GM10248 (cell line): Measurements from ENCODE around the gene C6orf132.

Source experiments
- CTCF ChIA-PET: fragments of 300-600 bp; sonication (Branson Sonifier 250); formaldehyde crosslinking; extraction: SDS; loops from one replicate; lab custom pipeline; 2021; ENCODE audit warnings: antibody characterized with exemption; lab: Yijun Ruan, JAX
- POLR2A ChIA-PET: fragments of 350-650 bp; sonication (Branson Sonifier 250); formaldehyde crosslinking; extraction: SDS; loops from one replicate; lab custom pipeline; 2020; ENCODE audit warnings: antibody characterized with exemption; lab: Yijun Ruan, JAX
- DNase-seq: peaks from one replicate; pipeline ENCODE4 v3.0.0; 2012; ENCODE audit errors: extremely low spot score
- TF ChIP-seq, protein P1 (sequence below): IDR thresholded peaks from 2 replicates; pipeline ENCODE4 v1.5.1; 2012; ENCODE audit warnings: mild to moderate bottlenecking, low read depth; ENCODE audit errors: extremely low read depth, missing control alignments, control extremely low read depth

Gene C6orf132

DNA sequence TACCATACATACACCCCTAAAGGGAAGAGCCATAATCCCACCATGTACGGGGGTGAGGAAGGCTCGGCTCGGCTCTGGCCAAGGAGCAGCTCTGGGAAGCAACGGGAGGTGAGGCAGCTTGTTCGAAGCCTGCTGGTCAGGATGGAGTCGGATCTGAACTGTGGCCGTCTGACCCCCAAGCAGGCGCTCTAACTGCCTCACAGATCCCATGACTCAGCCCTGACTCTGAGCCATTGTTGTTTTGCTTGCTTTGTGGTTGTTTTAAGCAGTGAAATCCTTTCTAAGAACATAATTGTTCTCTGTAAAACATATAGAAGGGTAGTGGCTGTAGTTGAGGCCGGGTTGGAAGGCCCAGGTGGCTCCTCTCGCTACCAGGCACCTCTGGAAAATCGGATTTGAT, 10.9 kb downstream of the C6orf132 start:
- TF ChIP-seq, protein P1, sequence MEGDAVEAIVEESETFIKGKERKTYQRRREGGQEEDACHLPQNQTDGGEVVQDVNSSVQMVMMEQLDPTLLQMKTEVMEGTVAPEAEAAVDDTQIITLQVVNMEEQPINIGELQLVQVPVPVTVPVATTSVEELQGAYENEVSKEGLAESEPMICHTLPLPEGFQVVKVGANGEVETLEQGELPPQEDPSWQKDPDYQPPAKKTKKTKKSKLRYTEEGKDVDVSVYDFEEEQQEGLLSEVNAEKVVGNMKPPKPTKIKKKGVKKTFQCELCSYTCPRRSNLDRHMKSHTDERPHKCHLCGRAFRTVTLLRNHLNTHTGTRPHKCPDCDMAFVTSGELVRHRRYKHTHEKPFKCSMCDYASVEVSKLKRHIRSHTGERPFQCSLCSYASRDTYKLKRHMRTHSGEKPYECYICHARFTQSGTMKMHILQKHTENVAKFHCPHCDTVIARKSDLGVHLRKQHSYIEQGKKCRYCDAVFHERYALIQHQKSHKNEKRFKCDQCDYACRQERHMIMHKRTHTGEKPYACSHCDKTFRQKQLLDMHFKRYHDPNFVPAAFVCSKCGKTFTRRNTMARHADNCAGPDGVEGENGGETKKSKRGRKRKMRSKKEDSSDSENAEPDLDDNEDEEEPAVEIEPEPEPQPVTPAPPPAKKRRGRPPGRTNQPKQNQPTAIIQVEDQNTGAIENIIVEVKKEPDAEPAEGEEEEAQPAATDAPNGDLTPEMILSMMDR = no peak
- ChIA-PET CTCF (no interaction called here), POLR2A (no interaction called here)
- DNase-seq = no peak

DNA sequence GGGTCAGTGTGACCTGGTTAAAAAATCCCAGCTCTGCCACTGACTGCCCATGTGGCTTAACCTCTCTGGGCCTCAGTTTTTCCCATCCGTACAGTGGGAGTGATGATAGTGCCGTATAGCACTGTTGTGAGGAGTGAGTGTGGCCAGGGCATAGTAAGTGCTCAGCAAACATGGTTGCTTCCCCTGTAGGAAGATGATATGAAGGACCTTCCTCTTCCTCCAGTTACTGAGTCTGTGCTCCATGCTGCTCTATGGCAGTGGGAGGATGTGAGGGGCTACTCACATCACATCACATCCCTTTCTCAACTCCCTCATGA, 13.1 kb downstream of the C6orf132 start:
- POLR2A ChIA-PET = no interaction called here
- no peak for DNase-seq
- CTCF ChIA-PET = interaction anchor here (1.0 to 1.5 kb wide), 2 partner anchors 8 to 25 kb away, joined by 3 to 4 read pairs; no protein-coding TSS in a partner anchor
- TF ChIP-seq, protein P1 = no peak

DNA sequence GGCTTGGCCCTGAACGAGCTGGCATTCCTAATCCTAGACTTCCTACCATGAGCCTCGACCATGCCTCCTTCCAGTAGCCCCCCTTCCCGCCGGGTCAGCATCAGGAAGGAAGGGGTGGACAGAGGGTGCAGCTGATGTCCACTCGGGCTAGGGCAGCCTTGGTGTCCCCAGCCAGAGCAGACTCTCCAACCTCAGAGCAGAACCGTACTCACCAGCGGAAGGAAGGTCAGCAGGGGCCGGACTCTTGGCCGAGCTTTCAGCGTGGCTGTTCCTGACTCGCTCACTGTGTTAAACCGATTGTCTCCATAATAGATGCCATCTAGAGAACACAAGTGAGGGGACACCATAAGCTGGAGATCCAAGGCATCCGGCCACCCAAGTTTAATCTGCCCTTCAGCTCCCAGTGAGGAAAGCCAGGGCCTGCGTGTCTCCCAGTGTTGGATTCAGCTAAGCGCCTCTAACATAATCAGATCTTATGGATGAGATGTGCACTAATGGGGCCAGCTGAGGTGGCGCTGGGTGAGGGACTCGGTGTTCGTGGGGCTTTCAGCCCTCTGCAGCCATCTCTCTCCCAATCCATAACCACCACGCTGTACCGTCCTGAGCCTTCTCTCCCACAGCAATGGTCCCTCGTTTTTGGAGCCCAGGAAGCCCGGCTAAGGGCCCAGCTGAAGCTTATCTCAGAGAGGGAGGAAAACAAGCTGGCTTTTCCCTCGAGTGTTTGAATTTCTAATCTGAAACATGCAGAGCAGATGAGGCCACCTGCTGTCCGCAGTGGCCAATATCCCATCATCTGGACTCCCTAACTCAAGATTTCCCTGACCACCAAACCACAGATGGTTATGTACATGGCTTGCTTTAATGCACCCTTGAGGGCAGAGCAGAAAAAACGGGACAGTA, 13.7 kb downstream of the C6orf132 start:
- no peak for DNase-seq
- TF ChIP-seq, protein P1 = no peak
- POLR2A ChIA-PET = no interaction called here

DNA sequence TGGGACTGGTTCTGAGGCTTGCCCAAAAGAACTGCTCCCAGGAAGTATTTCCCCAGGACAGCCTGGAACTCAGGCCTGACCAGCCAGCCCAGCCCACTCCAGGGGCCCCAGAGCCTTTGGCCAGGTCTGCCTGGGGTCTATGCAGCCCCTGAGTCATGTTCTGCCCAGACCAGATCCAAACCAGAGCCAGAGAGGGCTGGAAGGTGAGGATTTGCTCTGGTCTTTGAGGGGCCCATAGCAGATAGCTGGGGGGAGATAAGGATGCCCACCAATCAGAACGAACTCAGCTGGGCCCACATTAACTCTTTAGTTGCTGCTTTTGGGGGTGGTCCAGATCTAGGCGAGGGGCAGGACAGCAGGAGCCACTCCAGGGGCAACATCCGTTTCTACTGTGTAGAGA, 16.8 kb downstream of the C6orf132 start:
- TF ChIP-seq, protein P1 = no peak
- DNase-seq = no peak
- ChIA-PET CTCF (no interaction called here), POLR2A (no interaction called here)

More for the DNA sequence above, 13.7 kb downstream of the C6orf132 start:
- CTCF ChIA-PET = interaction anchor here (1.0 to 2.3 kb wide), 3 partner anchors 9 to 25 kb away, joined by 3 to 12 read pairs (median 4); no protein-coding TSS in a partner anchor

DNA sequence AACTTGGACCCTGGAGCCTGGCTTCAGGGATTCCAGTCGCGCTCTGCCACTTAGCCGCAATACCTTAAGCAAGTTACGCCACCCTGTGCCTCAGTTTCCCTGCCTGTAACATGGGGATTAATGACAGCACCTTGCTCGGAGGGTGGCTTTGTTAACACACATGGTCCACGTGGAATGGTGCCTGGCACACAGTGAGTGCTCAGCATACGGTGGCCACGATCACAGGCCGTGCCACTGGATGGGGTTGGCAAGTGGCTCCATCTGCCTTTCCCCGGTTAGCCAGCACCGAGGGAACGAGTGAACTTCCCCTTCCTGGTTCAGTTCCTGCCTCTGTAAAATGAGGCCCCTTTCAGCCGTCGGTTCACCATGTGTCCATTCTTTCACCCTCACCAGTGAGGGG, 17.2 kb downstream of the C6orf132 start:
- ChIA-PET CTCF (interaction anchor here (1.6 to 1.9 kb wide), 2 partner anchors 12 to 20 kb away, joined by 5 to 6 read pairs; no protein-coding TSS in a partner anchor), POLR2A (no interaction called here)
- TF ChIP-seq, protein P1 = no peak
- no peak for DNase-seq

DNA sequence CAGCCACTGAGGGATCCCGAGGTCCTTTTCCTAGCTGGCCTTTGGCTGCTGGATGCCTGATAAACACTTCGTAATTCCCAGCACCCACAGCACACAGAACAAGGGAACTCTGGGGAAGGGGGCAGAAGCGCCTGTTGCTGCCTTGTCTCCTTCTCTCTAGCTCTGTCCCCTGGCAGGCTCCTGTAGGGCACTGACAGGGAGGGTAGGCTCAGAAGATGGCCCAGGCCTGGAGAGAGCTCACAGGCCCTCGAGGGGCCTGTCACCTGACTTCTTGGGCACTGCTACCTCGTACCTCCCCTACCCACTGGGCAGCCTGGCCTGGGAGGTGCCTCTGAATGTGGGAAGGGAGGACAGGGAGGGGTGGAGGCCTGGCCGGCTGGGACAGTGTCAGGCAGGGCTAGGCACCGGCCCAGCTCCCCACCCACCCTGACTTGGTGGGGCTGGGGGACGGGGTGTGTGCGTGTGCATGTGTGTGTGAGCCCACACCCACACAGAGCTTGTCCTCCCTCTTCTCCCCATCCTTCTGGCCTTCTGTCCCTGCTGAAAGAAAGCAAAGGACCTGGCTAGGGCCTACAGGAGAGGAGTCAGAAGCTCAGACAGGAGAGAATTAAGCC, 18.1 kb downstream of the C6orf132 start:
- CTCF ChIA-PET = interaction anchor here (1.4 to 1.9 kb wide), 3 partner anchors 13 to 20 kb away, joined by 3 to 6 read pairs (median 5); no protein-coding TSS in a partner anchor
- POLR2A ChIA-PET = no interaction called here
- TF ChIP-seq, protein P1 = no peak
- no peak for DNase-seq
